ENCODE results near the gene ALPL. TPM values are rescaled to one million over a fixed set of nuclear protein-coding genes. Genes with fewer than 3 reads are reported as not detected.

ALPL gene
- total and polyA plus RNA-seq, 9 of the 15 experiments (the other 6 are each of a cell fraction or from before 2014, with no cell fraction given) = 0.04 to 0.38 (median 0.18) TPM; not detected in 4

- H3K9ac ChIP-seq (ENCODE audit: insufficient read depth in 1 of 2, low read depth in 2 of 2, low read length in 2 of 2) = no peak overlapping the region
- ChIA-PET POLR2A (interaction anchor here (1.0 to 1.2 kb wide), 3 partner anchors 9 to 27 kb away, joined by 3 read pairs; no protein-coding TSS in a partner anchor), CTCF (ENCODE audit: low intra/inter-chr PET ratio) (no interaction called here)
- WGBS (ENCODE audit: insufficient coverage, low coverage, missing lambda C conversion rate) = 1% methylated on average over 5 of the region's 5 CpGs
- H4K20me1 ChIP-seq (replicated peaks; ENCODE audit: control insufficient read depth, insufficient read depth, low read length) = peaks cover 9% of the 10 kb centered on the region; the same call in 1 of the 2 replicates
- no peak overlapping the region for H3K4me2 ChIP-seq (ENCODE audit: insufficient read depth, low read length)
- FAIRE-seq (no peak), ATAC-seq (no peak), DNase-seq (ENCODE audit: extremely low read depth in 1 of 4, low spot score in 3 of 4) (no peak)
- H3K9me3 ChIP-seq (replicated peaks; ENCODE audit: control insufficient read depth, insufficient read depth, low read depth, low read length) = no peaks in the 10 kb centered on the region
- H3K36me3 ChIP-seq (ENCODE audit: control insufficient read depth, insufficient read depth, low read length) = no peaks in the 10 kb centered on the region
- H3K4me1 ChIP-seq (replicated peaks in 1 of 2; ENCODE audit: control insufficient read depth in 2 of 2, insufficient read depth in 2 of 2, low read length in 2 of 2) = peaks cover 0 to 9% of the 10 kb centered on the region in 2 experiments; a peak in 2 of 5 replicates
- TF ChIP-seq PML (IDR thresholded peaks at IDR 0.05; ENCODE audit: low read length) = no peak
- TF ChIP-seq RCOR1 (IDR thresholded peaks at IDR 0.05; ENCODE audit: borderline replicate concordance in 1 of 2, low read depth in 2 of 2, low read length in 2 of 2) = no peak
- no peak for TF ChIP-seq NFATC3 (IDR thresholded peaks at IDR 0.05)
- no peak for TF ChIP-seq MITF (IDR thresholded peaks at IDR 0.05)
- TF ChIP-seq HDAC1 (IDR thresholded peaks at IDR 0.05) = no peak
- TF ChIP-seq ARID1B (IDR thresholded peaks at IDR 0.05) = no peak
- TF ChIP-seq EP400 (IDR thresholded peaks at IDR 0.05) = no peak
- no peak for TF ChIP-seq TRIM24 (IDR thresholded peaks at IDR 0.05)
- TF ChIP-seq CEBPG (CRISPR knock-in tag; IDR thresholded peaks at IDR 0.05) = no peak
- TF ChIP-seq CEBPG (tag; conservative IDR thresholded peaks at IDR 0.05 in 1 of 2, IDR thresholded peaks at IDR 0.05 in 1 of 2) = no peak
- TF ChIP-seq PRMT5 (CRISPR knock-in tag; IDR thresholded peaks at IDR 0.05) = no peak
- H3K9me1 ChIP-seq (ENCODE audit: control insufficient read depth, insufficient read depth, low read length) = no peaks in the 10 kb centered on the region
- no peak overlapping the region for H3K4me3 ChIP-seq
- H2AFZ ChIP-seq (ENCODE audit: low read depth, low read length) = no peak overlapping the region
- intact Hi-C loops (cut with micrococcal nuclease) = loop anchor here (5.0 to 10.0 kb wide), 3 partner anchors 81 to 451 kb away; no protein-coding TSS in a partner anchor
- peaks cover 19 to 61% of the 10 kb centered on the region in 2 experiments for H3K27me3 ChIP-seq (ENCODE audit: control insufficient read depth in 2 of 2, insufficient read depth in 2 of 2, low read length in 2 of 2)
- BruUV-seq (replicated peaks) = no TSS peak
- H3K27ac ChIP-seq (ENCODE audit: extremely low read depth, low read depth, low read length) = no peak overlapping the region
- in situ Hi-C loops (cut with MboI) = loop anchor here (5.0 to 25.0 kb wide), 2 partner anchors 73 to 148 kb away; partner anchors contain the start of gene RAP1GAP
- H3K79me2 ChIP-seq (ENCODE audit: control insufficient read depth, insufficient read depth, low read length) = no peaks in the 10 kb centered on the region
Measured at GRCh38 chr1:21514245-21514644, 5.0 kb downstream of the ALPL start.
